HG03521 (cell line): ENCODE results near the gene TBC1D16.
"Not testable (repeated sequence)": the region's sequence is repeated elsewhere in the genome, so short reads cannot be mapped to it uniquely, and the experiment has no call there.

Experiments
- ATAC-seq: cut with Tn5 transposase; IDR thresholded peaks from one replicate; pipeline ENCODE4 v1.9.1; 2021; ENCODE audit warnings: mild to moderate bottlenecking, moderate library complexity; ENCODE audit not compliant: unreplicated experiment

The TBC1D16 gene

GRCh38 chr17:79977161-79977631 is 58.5 kb downstream of the TBC1D16 start:
- no peak for ATAC-seq

DNA sequence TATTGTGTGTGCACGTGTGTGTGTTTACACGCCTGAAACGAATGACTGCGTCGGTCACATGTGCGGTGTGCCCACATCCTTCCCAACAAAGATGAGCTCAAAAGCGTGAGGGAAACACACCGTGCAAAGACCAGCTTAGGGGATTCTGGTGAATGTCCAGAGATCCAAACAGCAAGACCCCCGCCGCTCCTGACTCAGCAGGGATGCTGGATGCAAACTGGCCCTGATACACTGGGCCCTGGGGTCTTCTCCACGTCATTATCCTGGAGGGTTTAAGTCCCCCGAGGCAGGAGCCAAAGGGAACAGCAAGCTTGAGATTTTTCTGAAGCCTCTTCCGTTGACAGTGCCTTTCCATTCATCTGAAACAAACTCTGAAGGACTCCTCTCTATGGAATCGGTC is 59.2 kb downstream of the TBC1D16 start:
- ATAC-seq = no peak

- ATAC-seq = no peak
These were observed 60.1 kb downstream of the TBC1D16 start for GRCh38 chr17:79975498-79976134.

GRCh38 chr17:79974566-79975497 is 60.8 kb downstream of the TBC1D16 start:
- ATAC-seq = no peak

GRCh38 chr17:79971651-79972050 is 64.0 kb downstream of the TBC1D16 start:
- no peak for ATAC-seq

DNA sequence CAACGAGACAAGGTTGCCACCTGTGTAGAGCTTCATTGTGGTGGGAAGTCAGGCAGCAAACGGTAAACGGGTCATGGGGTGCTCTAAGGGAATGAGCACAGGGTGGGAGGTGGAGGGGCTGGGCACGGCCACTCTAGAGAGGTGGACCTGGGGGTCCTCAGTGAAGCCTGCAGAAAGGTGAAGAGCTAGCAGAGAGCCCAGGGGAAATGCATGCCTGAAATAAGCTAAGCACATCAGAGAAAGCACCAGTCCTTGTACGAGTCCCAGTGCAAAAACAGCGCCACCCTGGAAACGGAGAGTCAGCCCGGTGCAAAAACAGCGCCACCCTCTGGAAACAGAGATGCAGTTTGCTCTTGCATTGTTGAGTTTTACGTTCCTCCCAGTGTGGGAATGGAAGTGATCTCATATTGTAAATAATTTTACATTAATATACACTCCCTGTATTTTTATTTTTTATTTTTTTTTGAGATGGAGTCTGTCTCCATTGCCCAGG is 65.0 kb downstream of the TBC1D16 start:
- ATAC-seq = no peak

DNA sequence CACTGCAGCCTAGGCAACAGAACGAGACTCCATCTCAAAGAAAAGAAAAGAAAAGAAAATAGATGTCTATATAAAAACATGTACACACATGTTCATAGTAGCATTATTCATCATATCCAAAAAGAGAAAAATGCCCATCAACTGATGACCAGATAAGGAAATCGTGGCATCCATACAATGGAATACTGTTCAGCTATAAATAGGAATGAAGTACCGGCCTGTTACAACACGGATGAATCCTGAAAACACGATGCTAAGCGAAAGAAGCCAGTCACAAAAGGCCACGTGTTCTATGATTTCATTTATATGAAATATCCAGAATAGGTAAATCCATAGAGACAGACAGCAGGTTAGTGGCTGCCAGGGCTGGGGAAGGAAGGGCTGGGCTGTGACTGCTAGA is 65.8 kb downstream of the TBC1D16 start:
- no peak for ATAC-seq

- ATAC-seq = no peak
These were observed 67.6 kb downstream of the TBC1D16 start for GRCh38 chr17:79968116-79968515.

DNA sequence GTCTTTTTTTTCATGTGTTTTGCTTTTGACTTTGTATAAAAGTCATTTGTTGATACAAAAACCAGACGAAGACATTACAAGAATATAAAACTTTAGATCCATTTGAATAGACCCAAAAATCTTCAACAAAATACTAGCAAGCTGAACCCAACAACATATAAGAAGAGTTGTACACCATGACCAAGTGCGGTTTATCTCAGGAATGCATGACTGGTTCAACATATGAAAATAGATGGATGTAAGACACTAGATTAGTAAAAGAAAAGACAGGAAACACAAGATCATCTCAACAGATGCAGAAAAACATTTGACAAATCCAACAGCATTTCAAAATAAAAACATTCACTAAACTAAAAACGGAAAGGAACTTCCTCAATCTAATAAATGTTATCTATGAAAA is 69.0 kb downstream of the TBC1D16 start:
- ATAC-seq = no peak

GRCh38 chr17:79965806-79966205 is 69.9 kb downstream of the TBC1D16 start:
- ATAC-seq = no peak

GRCh38 chr17:79962467-79962866 is 73.2 kb downstream of the TBC1D16 start:
- not testable (repeated sequence) for ATAC-seq

- not testable (repeated sequence) for ATAC-seq
These were observed 74.1 kb downstream of the TBC1D16 start for GRCh38 chr17:79961567-79961966.

DNA sequence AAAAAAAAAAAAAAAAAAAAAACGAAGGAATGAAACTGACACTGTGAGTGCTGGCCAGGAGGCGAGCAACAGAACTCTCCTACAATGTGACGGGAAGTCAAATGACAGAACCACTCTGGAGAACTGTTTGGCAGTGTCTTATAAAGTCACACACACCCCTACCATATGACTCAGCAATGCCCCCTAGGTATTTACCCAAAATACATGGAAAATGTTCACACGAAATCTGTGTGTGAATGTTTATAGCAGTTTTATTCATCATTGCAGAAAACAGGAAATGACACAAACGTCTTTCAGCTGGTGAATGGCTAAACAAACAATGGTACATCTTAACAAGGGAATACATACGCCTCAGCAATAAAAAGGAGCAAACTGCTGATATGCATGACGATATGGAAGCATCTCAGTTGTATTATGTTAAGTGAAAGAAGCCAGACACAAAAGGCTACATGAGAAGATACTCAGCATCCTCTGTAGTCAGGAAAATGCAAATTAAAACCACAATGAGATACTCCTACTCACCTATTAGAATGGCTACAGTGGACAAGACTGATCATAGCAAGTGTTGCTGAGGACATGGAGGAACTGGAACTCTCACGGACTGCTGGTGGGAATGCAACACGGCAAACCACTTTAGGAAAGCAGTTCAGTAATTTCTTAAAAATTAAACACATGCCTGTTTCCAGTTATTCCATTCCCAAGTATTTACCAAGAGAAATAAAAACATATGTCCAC is 74.7 kb downstream of the TBC1D16 start:
- ATAC-seq = no peak

DNA sequence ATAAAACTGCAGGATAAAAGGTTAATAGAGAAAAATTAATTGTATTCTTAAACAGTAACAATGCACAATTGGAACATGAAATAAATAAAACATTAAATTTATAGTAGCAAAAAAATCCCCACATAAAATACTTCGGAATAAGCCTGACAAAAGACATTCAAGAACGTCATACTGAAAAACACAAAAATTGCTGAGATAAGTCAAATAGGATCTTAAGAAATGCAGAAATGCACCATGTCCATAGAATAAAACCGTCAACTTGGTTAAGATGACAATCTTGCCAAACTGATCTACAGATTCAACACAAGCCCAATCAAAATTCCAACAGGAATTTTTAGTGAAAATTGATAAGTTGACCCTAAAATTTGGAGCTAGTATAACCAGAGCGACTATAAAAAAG is 76.6 kb downstream of the TBC1D16 start:
- ATAC-seq = no peak

GRCh38 chr17:79956853-79957252 is 78.8 kb downstream of the TBC1D16 start:
- no peak for ATAC-seq

DNA sequence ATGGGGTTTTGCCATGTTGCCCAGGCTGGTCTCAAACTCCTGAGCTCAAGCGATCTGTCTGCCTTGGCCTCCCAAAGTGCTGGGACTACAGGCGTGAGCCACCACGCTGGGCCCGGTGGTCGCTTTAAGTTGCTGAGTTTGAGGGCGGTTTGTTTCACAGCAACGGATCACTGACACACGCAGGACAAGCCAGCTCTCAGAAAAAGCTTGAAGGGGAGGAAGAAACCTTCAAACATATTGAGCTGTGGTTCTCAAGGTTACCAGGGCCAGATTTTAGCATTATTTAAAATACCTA is 79.3 kb downstream of the TBC1D16 start:
- ATAC-seq = not testable (repeated sequence)

DNA sequence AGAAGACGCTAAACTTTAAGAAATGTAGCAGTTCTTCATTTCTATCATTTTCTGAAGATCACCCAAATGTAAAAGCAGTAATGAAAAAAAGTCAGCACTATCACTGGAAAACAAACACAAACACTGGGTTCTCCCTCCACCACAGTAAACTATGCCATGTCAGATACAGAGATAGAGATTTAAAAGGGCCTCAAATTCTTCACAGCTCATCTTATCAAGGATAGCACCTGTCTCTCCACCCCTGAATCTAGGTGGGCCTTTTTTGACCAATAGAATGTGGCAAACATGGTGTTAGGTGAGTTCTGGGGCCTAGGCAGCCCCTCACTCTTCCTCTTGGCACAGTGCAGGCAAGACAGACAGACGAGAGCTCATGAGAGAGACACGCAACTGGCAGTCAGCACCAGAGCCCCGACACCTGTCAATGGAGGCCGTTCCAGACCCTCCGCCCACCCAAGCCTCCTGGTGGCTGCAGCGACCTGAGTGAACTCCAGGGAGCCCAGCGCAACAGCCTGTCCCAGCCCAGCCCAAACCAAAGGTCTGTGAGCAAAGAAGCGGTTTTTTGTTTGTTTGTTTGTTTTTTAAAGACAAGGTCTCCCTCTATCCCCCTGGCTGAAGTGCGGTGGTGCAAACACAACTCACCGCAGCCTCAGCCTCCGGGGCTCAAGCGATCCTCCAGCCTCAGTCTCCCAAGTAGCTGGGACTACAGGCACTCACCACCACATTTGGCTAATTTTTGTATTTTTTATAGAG is 79.8 kb downstream of the TBC1D16 start:
- ATAC-seq = no peak

- ATAC-seq = no peak
These were observed 80.5 kb downstream of the TBC1D16 start for GRCh38 chr17:79955167-79955549.

DNA sequence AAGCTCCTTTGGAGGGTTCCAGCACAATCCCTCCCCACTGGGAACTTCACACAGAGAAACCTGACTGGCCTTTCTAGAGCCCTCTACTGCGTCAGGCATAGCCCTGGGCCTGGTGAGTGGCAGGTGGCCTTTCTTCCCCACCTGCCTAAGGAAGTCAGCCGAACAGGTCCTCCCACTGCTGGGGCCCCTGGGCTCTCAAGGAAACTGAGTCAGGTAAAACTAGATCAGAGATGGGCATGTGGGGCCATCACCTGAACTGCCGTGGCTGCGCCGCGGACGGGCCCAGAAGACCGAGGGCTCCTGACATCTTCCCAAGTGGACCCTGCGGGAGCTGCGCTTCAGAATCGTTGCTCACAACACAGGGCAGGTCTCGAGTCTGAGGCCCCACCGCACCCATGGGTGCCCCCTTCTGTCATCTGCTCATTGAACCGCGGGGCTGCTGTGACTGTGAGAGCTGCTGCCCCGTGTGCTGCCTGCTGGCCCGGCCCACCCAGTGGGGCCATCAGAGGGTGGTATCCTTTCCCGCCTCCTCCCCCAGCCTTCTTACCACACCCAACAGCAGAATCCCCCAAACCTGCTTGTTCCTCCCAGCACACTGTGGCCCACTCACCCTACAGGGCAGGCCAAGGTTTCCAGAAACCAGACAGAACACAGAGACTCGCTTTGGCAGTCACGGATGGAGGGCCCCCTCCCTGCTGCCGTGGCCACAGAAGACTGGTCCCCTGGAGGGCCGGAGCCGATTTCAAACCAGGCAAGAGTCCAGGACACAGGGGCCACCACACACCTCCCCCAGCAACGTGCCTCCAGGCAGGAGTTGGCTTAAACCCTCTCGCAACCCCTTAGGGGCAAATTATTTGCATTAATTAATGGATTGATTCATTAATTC is 81.1 kb downstream of the TBC1D16 start:
- ATAC-seq = no peak

DNA sequence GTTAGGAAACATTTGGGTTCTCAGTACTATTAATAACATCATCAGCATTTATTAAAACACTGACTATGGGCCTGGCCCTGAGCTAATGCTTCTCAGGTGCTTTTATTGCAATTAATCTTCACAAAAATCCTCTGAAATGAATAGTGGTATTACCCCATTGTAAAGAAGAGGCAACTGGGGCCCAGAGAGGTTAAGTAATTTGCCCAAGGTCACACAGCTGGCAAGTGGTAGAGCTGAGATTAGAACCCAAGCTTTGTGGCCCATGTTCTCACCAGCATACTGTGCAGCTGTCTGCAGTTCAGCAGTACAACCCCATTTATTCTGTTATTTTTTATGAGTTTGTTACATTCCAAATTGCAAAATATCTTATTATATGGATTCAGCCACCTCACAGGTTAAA is 82.3 kb downstream of the TBC1D16 start:
- no peak for ATAC-seq
